BLaER1 treated with 17β-estradiol and CSF1 and Interleukin-3, amounts not matched to agents 10 nM and 100 nM (cell line): ENCODE results near the gene SLC6A18.
A peak's percentile ranks its signal among the peaks of the same experiment; 100 is the strongest.

ENCODE experiments used
- H3K27ac ChIP-seq, 11 experiments: shearing (Covaris generic); formaldehyde crosslinking; 2 replicates each; pipeline ENCODE4 v1.8.1; 2022
- H3K27me3 ChIP-seq, 11 experiments: shearing (Covaris generic); formaldehyde crosslinking; 2 replicates each; pipeline ENCODE4 v1.8.1; 2022
- H3K36me3 ChIP-seq, 11 experiments: shearing (Covaris generic); formaldehyde crosslinking; 2 replicates each; pipeline ENCODE4 v1.8.1; 2022
- H3K4me1 ChIP-seq, 10 experiments: shearing (Covaris generic); formaldehyde crosslinking; 2 replicates each; pipeline ENCODE4 v1.8.1; 2022
- H3K4me2 ChIP-seq, 11 experiments: shearing (Covaris generic); formaldehyde crosslinking; 2 replicates each; pipeline ENCODE4 v1.8.1; 2022
- H3K4me3 ChIP-seq, 10 experiments: shearing (Covaris generic); formaldehyde crosslinking; 2 replicates each; pipeline ENCODE4 v1.8.1; 2022
- H3K9ac ChIP-seq, 11 experiments: shearing (Covaris generic); formaldehyde crosslinking; 2 replicates each; pipeline ENCODE4 v1.8.1; 2022
- H3K9me3 ChIP-seq, 11 experiments: shearing (Covaris generic); formaldehyde crosslinking; replicated peaks in 1 of 11; 2 replicates each; pipeline ENCODE4 v1.8.1; 2022
- H4K20me1 ChIP-seq, 11 experiments: shearing (Covaris generic); formaldehyde crosslinking; 2 replicates each; pipeline ENCODE4 v1.8.1; 2022
- Cebpa-rat ChIP-seq, 11 experiments: shearing (Covaris generic); IDR thresholded peaks; 2 replicates each; pipeline ENCODE4 v1.8.1; 2022

The SLC6A18 gene

GRCh38 chr5:1293416-1294205 is 68.4 kb downstream of the SLC6A18 start:
- peaks cover 0 to 60% (median 34%) of the 10 kb centered on the region in 11 experiments; a peak in 17 of 22 replicates for H4K20me1 ChIP-seq
- no peak for TF ChIP-seq Cebpa-rat (IDR thresholded peaks at IDR 0.05)
- peaks cover 0 to 72% (median 0%) of the 10 kb centered on the region in 11 experiments; a peak in 10 of 22 replicates for H3K27me3 ChIP-seq
- peak overlapping the region; percentile 97 to 100 (median 100) for H3K4me2 ChIP-seq
- H3K27ac ChIP-seq: peak overlapping the region in 7 of 11 experiments; percentile 56 to 77 (median 70); a peak in 13 of 22 replicates
- peak overlapping the region in 8 of 11 experiments; percentile 48 to 83 (median 74); a peak in 15 of 22 replicates for H3K9ac ChIP-seq
- peaks cover 31 to 69% (median 66%) of the 10 kb centered on the region in 10 experiments for H3K4me1 ChIP-seq
- peak overlapping the region; percentile 46 to 71 (median 66) for H3K4me3 ChIP-seq
- peaks cover 0 to 38% (median 7%) of the 10 kb centered on the region in 11 experiments; a peak in 15 of 22 replicates for H3K36me3 ChIP-seq
- peaks cover 2 to 13% (median 5%) of the 10 kb centered on the region in 11 experiments; a peak in 18 of 22 replicates for H3K9me3 ChIP-seq

GRCh38 chr5:1294206-1294834 is 69.1 kb downstream of the SLC6A18 start:
- H3K27ac ChIP-seq: peak overlapping the region in 8 of 11 experiments; percentile 16 to 77 (median 69); a peak in 14 of 22 replicates
- H3K27me3 ChIP-seq: peaks cover 0 to 78% (median 0%) of the 10 kb centered on the region in 11 experiments; a peak in 10 of 22 replicates
- peak overlapping the region; percentile 46 to 71 (median 66) for H3K4me3 ChIP-seq
- peaks cover 0 to 6% (median 0%) of the 10 kb centered on the region in 11 experiments; a peak in 2 of 22 replicates for H3K9me3 ChIP-seq
- H3K36me3 ChIP-seq: peaks cover 0 to 31% (median 0%) of the 10 kb centered on the region in 11 experiments; a peak in 8 of 22 replicates
- H3K4me2 ChIP-seq: peak overlapping the region; percentile 97 to 100 (median 100)
- no peak for TF ChIP-seq Cebpa-rat (IDR thresholded peaks at IDR 0.05)
- peaks cover 0 to 54% (median 29%) of the 10 kb centered on the region in 11 experiments; a peak in 17 of 22 replicates for H4K20me1 ChIP-seq
- peak overlapping the region in 8 of 11 experiments; percentile 59 to 83 (median 74); a peak in 16 of 22 replicates for H3K9ac ChIP-seq
- peaks cover 31 to 76% (median 73%) of the 10 kb centered on the region in 10 experiments for H3K4me1 ChIP-seq

GRCh38 chr5:1294835-1295649 is 69.9 kb downstream of the SLC6A18 start, which contains the start of gene TERT:
Gene TERT (minus strand): TSS chr5:1295068. CDS start chr5:1294989, 79 bp downstream.
- H4K20me1 ChIP-seq: peaks cover 0 to 54% (median 29%) of the 10 kb centered on the region in 11 experiments; a peak in 17 of 22 replicates
- peaks cover 0 to 10% (median 0%) of the 10 kb centered on the region in 11 experiments; a peak in 3 of 22 replicates for H3K9me3 ChIP-seq
- H3K4me3 ChIP-seq: peak within 1 kb of the TSS; percentile 46 to 71 (median 66)
- H3K4me2 ChIP-seq: peak within 1 kb of the TSS; percentile 97 to 100 (median 100)
- peaks cover 31 to 83% (median 80%) of the 10 kb centered on the region in 10 experiments for H3K4me1 ChIP-seq
- H3K27me3 ChIP-seq: peaks cover 0 to 81% (median 0%) of the 10 kb centered on the region in 11 experiments; a peak in 10 of 22 replicates
- TF ChIP-seq Cebpa-rat (IDR thresholded peaks at IDR 0.05): no peak
- H3K9ac ChIP-seq: peak within 1 kb of the TSS in 8 of 11 experiments; percentile 63 to 83 (median 75); a peak in 16 of 22 replicates
- H3K36me3 ChIP-seq: peaks cover 0 to 25% (median 0%) of the 10 kb centered on the region in 11 experiments; a peak in 6 of 22 replicates
- peak within 1 kb of the TSS in 8 of 11 experiments; percentile 32 to 77 (median 69); a peak in 14 of 22 replicates for H3K27ac ChIP-seq

- Histone ChIP-seq H3K9ac (peak overlapping the region in 8 of 11 experiments; percentile 63 to 83 (median 75); a peak in 13 of 22 replicates), H3K9me3 (peaks cover 0 to 16% (median 0%) of the 10 kb centered on the region in 11 experiments; a peak in 5 of 22 replicates), H3K4me2 (peak overlapping the region; percentile 97 to 100 (median 100)), H4K20me1 (peaks cover 0 to 54% (median 28%) of the 10 kb centered on the region in 11 experiments; a peak in 17 of 22 replicates), H3K36me3 (peaks cover 0 to 22% (median 0%) of the 10 kb centered on the region in 11 experiments; a peak in 6 of 22 replicates), H3K27me3 (peaks cover 0 to 81% (median 0%) of the 10 kb centered on the region in 11 experiments; a peak in 10 of 22 replicates), H3K27ac (peak overlapping the region in 7 of 11 experiments; percentile 32 to 77 (median 70); a peak in 13 of 22 replicates), H3K4me1 (peaks cover 31 to 89% (median 85%) of the 10 kb centered on the region in 10 experiments), H3K4me3 (peak overlapping the region; percentile 46 to 71 (median 66); a peak in 19 of 20 replicates)
- TF ChIP-seq Cebpa-rat (IDR thresholded peaks at IDR 0.05): no peak
Observed at GRCh38 chr5:1295650-1296037, 70.5 kb downstream of the SLC6A18 start.
